ENCODE data around the gene STKLD1.

Gene STKLD1

GRCh38 chr9:133346021-133346785, 30.0 kb upstream of the STKLD1 start:
- DNase-seq = no peak

GRCh38 chr9:133347515-133347984, 28.6 kb upstream of the STKLD1 start:
- peak; percentile 61 to 62 for DNase-seq

GRCh38 chr9:133347985-133348717, 28.0 kb upstream of the STKLD1 start, which contains the start of the genes MED22 and RPL7A:
Gene MED22, minus strand, starts transcription at chr9:133348131. Its CDS starts 1,469 bp downstream, at chr9:133346662.
Gene RPL7A, plus strand, starts transcription at chr9:133348218. Its CDS starts 26 bp downstream, at chr9:133348244.
- peak; percentile 93 to 94 for DNase-seq

GRCh38 chr9:133348718-133349573, 27.2 kb upstream of the STKLD1 start:
- DNase-seq = no peak

- DNase-seq = no peak
These were observed 26.1 kb upstream of the STKLD1 start for GRCh38 chr9:133349965-133350616.

GRCh38 chr9:133351526-133351907, 24.6 kb upstream of the STKLD1 start:
- DNase-seq = no peak

- peak; percentile 36 to 37 for DNase-seq
These were observed 24.1 kb upstream of the STKLD1 start for GRCh38 chr9:133351908-133352634.

GRCh38 chr9:133352635-133353340, 23.4 kb upstream of the STKLD1 start:
- DNase-seq = no peak

GRCh38 chr9:133353548-133353947, 22.6 kb upstream of the STKLD1 start:
- no peak for DNase-seq

GRCh38 chr9:133354766-133355165, 21.4 kb upstream of the STKLD1 start:
- DNase-seq = no peak

GRCh38 chr9:133355881-133356357, 20.2 kb upstream of the STKLD1 start:
- no peak for DNase-seq

- DNase-seq = peak; percentile 88 to 89
These were observed 19.6 kb upstream of the STKLD1 start, which contains the start of the genes SURF1 and SURF2 for GRCh38 chr9:133356391-133357091. Gene SURF1, minus strand, starts transcription at chr9:133356487. Its CDS starts 34 bp downstream, at chr9:133356453. Gene SURF2, plus strand, starts transcription at chr9:133356550. Its CDS starts 43 bp downstream, at chr9:133356593.

GRCh38 chr9:133357656-133358055, 18.5 kb upstream of the STKLD1 start:
- no peak for DNase-seq

- no peak for DNase-seq
These were observed 16.6 kb upstream of the STKLD1 start for GRCh38 chr9:133359399-133360175.

GRCh38 chr9:133360400-133361393, 15.5 kb upstream of the STKLD1 start:
- no peak for DNase-seq

- DNase-seq = no peak
These were observed 14.6 kb upstream of the STKLD1 start for GRCh38 chr9:133361507-133362092.

- no peak for DNase-seq
These were observed 13.7 kb upstream of the STKLD1 start for GRCh38 chr9:133362359-133363044.
